K562 (cell line): ENCODE measurements around the gene TJP3. TPM values are rescaled to one million over a fixed set of nuclear protein-coding genes. Genes with fewer than 3 reads are reported as not detected.

ENCODE experiments used
- ATAC-seq: fragments of 200-7000 bp; cut with Tn5 transposase; 3 replicates; pipeline ENCODE4 v1.9.1; 2020; ENCODE audit warnings: moderate library complexity
- BruUV-seq: library from RNA; stranded (reverse); fragments of 400-500 nt; replicated peaks from 2 replicates; lab custom pipeline; 2021; lab: Mats Ljungman, UMichigan
- CTCF ChIA-PET: fragments of 300-600 bp; formaldehyde crosslinking; extraction: SDS; loops from one replicate; lab custom pipeline; 2021; ENCODE audit warnings: low intra/inter-chr PET ratio; lab: Yijun Ruan, JAX
- POLR2A ChIA-PET: fragments of 300-600, 350-650 bp; sonication (Branson Sonifier 250); formaldehyde crosslinking; extraction: SDS; loops from one replicate; lab custom pipeline; 2021; ENCODE audit warnings: antibody characterized with exemption, inconsistent platforms; lab: Yijun Ruan, JAX
- DNase-seq, 4 experiments: peaks; one replicate each; pipeline versions ENCODE4 v3.0.0 to v3.0.0-alpha.2; 2011 to 2018; ENCODE audit warnings: low spot score in 3 of 4, mixed read lengths in 3 of 4; ENCODE audit errors: extremely low read depth in 1 of 4
- FAIRE-seq: peaks from 2 replicates; lab custom pipeline; 2011; peaks lifted over from hg19 to GRCh38; lab: Jason Lieb, UNC
- H2AFZ ChIP-seq: 2 replicates; pipeline ENCODE4 v1.6.0; 2011; ENCODE audit warnings: low read depth, low read length, control low read depth, inconsistent platforms
- H3K27ac ChIP-seq: fragments of 200-600 bp; 3 replicates; pipeline ENCODE4 v1.8.0; 2011; ENCODE audit warnings: low read depth, mild to moderate bottlenecking, control low read depth, inconsistent platforms, low read length, moderate library complexity, mixed read lengths; ENCODE audit errors: extremely low read depth
- H3K27me3 ChIP-seq, 2 experiments: fragments of 300-600 bp in 1 of 2; 2 replicates in 1 of 2; 3 replicates in 1 of 2; pipeline versions ENCODE4 v1.6.0 to v1.8.0; 2011; ENCODE audit warnings: inconsistent platforms in 2 of 2, low read length in 2 of 2, mild to moderate bottlenecking in 1 of 2, mixed read lengths in 1 of 2, moderate library complexity in 1 of 2; ENCODE audit not compliant: control insufficient read depth in 2 of 2, insufficient read depth in 2 of 2
- H3K36me3 ChIP-seq: fragments of 300-600 bp; 3 replicates; pipeline ENCODE4 v1.8.0; 2011; ENCODE audit warnings: mild to moderate bottlenecking, low read length, inconsistent platforms; ENCODE audit not compliant: control insufficient read depth, insufficient read depth
- H3K4me1 ChIP-seq, 2 experiments: fragments of 200-600 bp in 1 of 2; replicated peaks in 1 of 2; 2 replicates in 1 of 2; 3 replicates in 1 of 2; pipeline versions ENCODE4 v1.5.1 to v1.8.0; 2011; ENCODE audit warnings: inconsistent platforms in 2 of 2, low read length in 2 of 2, mild to moderate bottlenecking in 1 of 2, mixed read lengths in 1 of 2, moderate library complexity in 1 of 2; ENCODE audit not compliant: control insufficient read depth in 2 of 2, insufficient read depth in 2 of 2
- H3K4me2 ChIP-seq: 2 replicates; pipeline ENCODE4 v1.6.1; 2011; ENCODE audit warnings: low read length, control low read depth, inconsistent platforms, mixed read lengths; ENCODE audit not compliant: insufficient read depth
- H3K4me3 ChIP-seq: fragments of 200-600 bp; sonication (generic), shearing (Covaris generic); 2 replicates; pipeline ENCODE4 v1.5.1; 2016; ENCODE audit warnings: control low read depth, inconsistent platforms
- H3K79me2 ChIP-seq: fragments of 200-600 bp; 3 replicates; pipeline ENCODE4 v1.8.0; 2011; ENCODE audit warnings: low read length, inconsistent platforms; ENCODE audit not compliant: control insufficient read depth, insufficient read depth
- H3K9ac ChIP-seq, 2 experiments: 2 replicates each; pipeline versions ENCODE4 v1.6.0 to v1.6.1; 2011; ENCODE audit warnings: low read depth in 2 of 2, low read length in 2 of 2, control low read depth in 1 of 2, inconsistent platforms in 1 of 2, mild to moderate bottlenecking in 1 of 2, mixed read lengths in 1 of 2; ENCODE audit not compliant: insufficient read depth in 1 of 2
- H3K9me1 ChIP-seq: one replicate; pipeline ENCODE4 v1.6.0; 2011; ENCODE audit warnings: inconsistent platforms, mild to moderate bottlenecking, low read length, moderate library complexity; ENCODE audit not compliant: control insufficient read depth, insufficient read depth
- H3K9me3 ChIP-seq: replicated peaks from 2 replicates; pipeline ENCODE4 v1.5.1; 2011; ENCODE audit warnings: low read depth, low read length, inconsistent platforms; ENCODE audit not compliant: control insufficient read depth, insufficient read depth
- H4K20me1 ChIP-seq: replicated peaks from 2 replicates; pipeline ENCODE4 v1.6.1; 2011; ENCODE audit warnings: low read length, inconsistent platforms, mixed read lengths; ENCODE audit not compliant: control insufficient read depth, insufficient read depth
- EGR1 ChIP-seq: fragments of 450-650 bp; conservative IDR thresholded peaks from 2 replicates; pipeline ENCODE4 v1.6.1; 2017; ENCODE audit warnings: mild to moderate bottlenecking
- ESRRB ChIP-seq: fragments of 250-450 bp; sonication (Bioruptor Pico); IDR thresholded peaks from 2 replicates; pipeline ENCODE4 v1.5.0; 2020; ENCODE audit warnings: mild to moderate bottlenecking, moderate library complexity, borderline replicate concordance
- MEIS2 ChIP-seq: fragments of 450-650 bp; IDR thresholded peaks from 2 replicates; pipeline ENCODE4 v1.6.1; 2014; ENCODE audit warnings: mild to moderate bottlenecking; ENCODE audit not compliant: partially characterized antibody
- PKNOX1 ChIP-seq: fragments of 450-650 bp; IDR thresholded peaks from 2 replicates; pipeline ENCODE4 v1.6.1; 2016
- SIX5 ChIP-seq, 2 experiments: IDR thresholded peaks; 2 replicates each; pipeline ENCODE4 v1.6.1; 2011; ENCODE audit warnings: low read length in 2 of 2, borderline replicate concordance in 1 of 2, low read depth in 1 of 2, mild to moderate bottlenecking in 1 of 2, moderate library complexity in 1 of 2; ENCODE audit not compliant: insufficient read depth in 1 of 2
- VEZF1 ChIP-seq: fragments of 200-800 bp; sonication (Bioruptor generic); IDR thresholded peaks from 2 replicates; pipeline ENCODE4 v1.6.1; 2017; ENCODE audit warnings: missing genetic modification characterization, missing compliant biosample characterization
- ZBTB7A ChIP-seq: IDR thresholded peaks from 2 replicates; pipeline ENCODE4 v1.6.1; 2011; ENCODE audit warnings: low read depth, mild to moderate bottlenecking, low read length, moderate library complexity, borderline replicate concordance; ENCODE audit not compliant: control insufficient read depth
- ZEB2 ChIP-seq: fragments of 450-650 bp; IDR thresholded peaks from 2 replicates; pipeline ENCODE4 v1.6.1; 2016
- ZNF740 ChIP-seq, 3 experiments: fragments of 200-800 bp in 1 of 3; sonication (Bioruptor generic) in 1 of 3; sonication (generic) in 1 of 3; formaldehyde crosslinking in 1 of 3; IDR thresholded peaks; 2 replicates each; pipeline versions ENCODE4 v1.6.1 to v1.8.0; 2016 to 2022; ENCODE audit warnings: mild to moderate bottlenecking in 2 of 3, missing compliant biosample characterization in 2 of 3, missing genetic modification characterization in 2 of 3, missing genetic modification reagents in 1 of 3
- WGBS: fragments of 100-300 bp; shearing (Covaris generic); methylation state at CpG from one replicate; pipeline ENCODE4 v1.1.6; 2016; ENCODE audit warnings: low coverage, mixed read lengths; ENCODE audit not compliant: insufficient coverage; ENCODE audit errors: missing lambda C conversion rate; 5-methylcytosine and 5-hydroxymethylcytosine counted together
- in situ Hi-C: fragments of 300-500 bp; cut with MboI; formaldehyde crosslinking; loops from 4 replicates; pipeline ENCODE4 v1.15.0; 2018; ENCODE audit warnings: inconsistent platforms, mixed read lengths
- intact Hi-C: fragments of 100-400 bp; cut with micrococcal nuclease; formaldehyde crosslinking; loops from 2 replicates; pipeline ENCODE4 v1.14.2; 2022
- polyA plus RNA-seq, 8 experiments: library from polyadenylated mRNA; depleted of rRNA in 4 of 8; stranded (reverse) in 5 of 8; unstranded in 3 of 8; fragments of >200 nt; fragmentation: Nextera tagmentation in 2 of 8; fragmentation: Illumina TruSeq in 1 of 8; extraction: Ambion mirVana in 2 of 8; extraction: Trizol in 1 of 8; gene quantifications; 2 replicates each; pipeline versions ENCODE4 v1.2.1 to v1.2.3, GENCODE V29; 2011 to 2014; ENCODE audit warnings: inconsistent platforms in 1 of 8, missing spikeins in 1 of 8
- total RNA-seq, 7 experiments: library from RNA; depleted of rRNA in 6 of 7; stranded (reverse); fragments of >200 nt in 6 of 7; fragmentation: Illumina TruSeq in 2 of 7; extraction: Trizol in 2 of 7; gene quantifications; 2 replicates each; pipeline versions ENCODE4 v1.2.1 to v1.2.3, GENCODE V29; 2011 to 2021; ENCODE audit warnings: low replicate concordance in 1 of 7

The TJP3 gene
- total and polyA plus RNA-seq, 9 of the 15 experiments (the other 6 are each of a cell fraction or from before 2014, with no cell fraction given) = 0.11 to 2.4 (median 0.57) TPM; not detected in 1

GRCh38 chr19:3771906-3772455 is 63.8 kb downstream of the TJP3 start, which contains the start of gene RAX2:
TSS of gene RAX2 (minus strand) at chr19:3772228. CDS start at chr19:3771742, 486 bp downstream.
- WGBS = 11% methylated on average over 17 of the region's 23 CpGs
- ChIA-PET CTCF (no interaction called here), POLR2A (interaction anchor here (0.6 to 5.9 kb wide), 2 partner anchors 9 to 213 kb away, joined by 3 to 48 read pairs; partner anchors contain the start of genes APBA3, EEF2 and MRPL54)
- no peaks in the 10 kb centered on the region for H4K20me1 ChIP-seq
- H3K36me3 ChIP-seq = peaks cover 14% of the 10 kb centered on the region; the same call in 1 of the 3 replicates
- H3K79me2 ChIP-seq = no peaks in the 10 kb centered on the region
- ATAC-seq = peak; percentile 68
- no peaks in the 10 kb centered on the region for H3K9me3 ChIP-seq
- H2AFZ ChIP-seq = no peak within 1 kb of the TSS
- no peak within 1 kb of the TSS for H3K4me2 ChIP-seq
- in situ Hi-C loops (no loop called here), intact Hi-C loops (no loop called here)
- H3K27me3 ChIP-seq = no peaks in the 10 kb centered on the region
- no peaks in the 10 kb centered on the region for H3K9me1 ChIP-seq
- no TSS peak for BruUV-seq
- H3K9ac ChIP-seq = peak within 1 kb of the TSS in 1 of 2 experiments; percentile 71; a peak in 1 of 4 replicates
- H3K4me3 ChIP-seq = no peak within 1 kb of the TSS
- H3K4me1 ChIP-seq = peaks cover 0 to 58% of the 10 kb centered on the region in 2 experiments; a peak in 3 of 5 replicates
- TF ChIP-seq ZBTB7A = peak; percentile 51; the same call in 1 of the 2 replicates
- no peak for TF ChIP-seq ESRRB (CRISPR knock-in tag)
- 0 out of 2 replicates have a peak, but pooled peaks have one; percentile 18 for TF ChIP-seq ZEB2
- no peak for TF ChIP-seq SIX5 (IDR thresholded peaks at IDR 0.05; ENCODE audit: borderline replicate concordance in 1 of 2, insufficient read depth in 1 of 2, low read depth in 1 of 2, low read length in 2 of 2)
- TF ChIP-seq PKNOX1 = peak; percentile 36; the same call in 1 of the 2 replicates
- peak; percentile 36 for TF ChIP-seq EGR1
- peak; percentile 86 for TF ChIP-seq ZNF740 (CRISPR knock-in tag; IDR thresholded peaks at IDR 0.05)
- no peak for TF ChIP-seq ZNF740 (tag; IDR thresholded peaks at IDR 0.05)
- peak; percentile 56 for TF ChIP-seq VEZF1 (CRISPR knock-in tag)
- peak; percentile 75 for TF ChIP-seq MEIS2
- H3K27ac ChIP-seq = no peak within 1 kb of the TSS
- DNase-seq = peak; percentile 41 to 71 (median 62)
- FAIRE-seq = no peak
